GM18858 (cell line): ENCODE results near the gene HS3ST3B1.

ENCODE experiments used
- ATAC-seq: cut with Tn5 transposase; IDR thresholded peaks from one replicate; pipeline ENCODE4 v1.9.1; 2021; ENCODE audit not compliant: unreplicated experiment

HS3ST3B1 gene

DNA sequence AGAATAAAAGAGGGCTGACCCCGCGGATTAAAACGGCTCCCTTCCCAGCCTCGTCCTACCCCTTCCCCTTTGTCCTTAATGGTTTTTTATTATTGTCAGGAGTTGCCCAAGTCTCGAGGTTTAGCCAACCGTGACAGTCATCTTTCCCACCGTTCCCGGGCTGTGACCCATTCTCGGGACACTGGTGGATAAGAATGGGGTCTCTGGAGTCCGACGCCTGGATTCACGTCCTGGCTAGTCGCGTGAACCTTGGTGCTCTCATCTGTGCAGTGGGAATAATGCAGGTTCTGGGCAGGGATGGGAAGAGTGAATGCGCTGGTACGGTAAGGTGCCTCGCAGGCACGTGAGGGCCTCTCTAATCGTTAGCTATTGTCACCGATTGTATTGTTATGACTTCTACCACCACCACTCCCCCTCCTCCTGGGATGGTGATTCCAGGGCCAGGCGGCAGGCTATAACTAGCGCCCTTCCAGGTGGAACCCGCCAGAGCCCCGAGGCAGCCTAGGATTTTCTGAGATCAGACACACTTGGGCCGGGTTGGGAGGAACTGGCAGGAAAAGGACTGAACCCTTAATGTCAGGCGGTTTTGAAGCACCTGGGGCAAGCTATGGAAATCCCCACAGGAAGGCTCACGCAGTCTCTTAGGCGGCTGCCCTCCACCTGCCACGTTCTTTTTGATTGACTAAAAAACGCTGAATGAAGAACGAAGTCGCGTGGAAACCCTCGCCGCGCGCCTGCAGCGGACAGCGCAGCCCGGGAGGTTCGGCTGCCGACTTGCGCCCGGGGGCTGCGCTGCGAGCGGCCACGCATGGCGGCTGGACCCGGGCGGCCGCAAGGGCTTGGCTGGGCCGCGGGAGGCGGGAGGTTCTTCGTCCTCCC, 2.7 kb downstream of the HS3ST3B1 start:
- no peak for ATAC-seq

DNA sequence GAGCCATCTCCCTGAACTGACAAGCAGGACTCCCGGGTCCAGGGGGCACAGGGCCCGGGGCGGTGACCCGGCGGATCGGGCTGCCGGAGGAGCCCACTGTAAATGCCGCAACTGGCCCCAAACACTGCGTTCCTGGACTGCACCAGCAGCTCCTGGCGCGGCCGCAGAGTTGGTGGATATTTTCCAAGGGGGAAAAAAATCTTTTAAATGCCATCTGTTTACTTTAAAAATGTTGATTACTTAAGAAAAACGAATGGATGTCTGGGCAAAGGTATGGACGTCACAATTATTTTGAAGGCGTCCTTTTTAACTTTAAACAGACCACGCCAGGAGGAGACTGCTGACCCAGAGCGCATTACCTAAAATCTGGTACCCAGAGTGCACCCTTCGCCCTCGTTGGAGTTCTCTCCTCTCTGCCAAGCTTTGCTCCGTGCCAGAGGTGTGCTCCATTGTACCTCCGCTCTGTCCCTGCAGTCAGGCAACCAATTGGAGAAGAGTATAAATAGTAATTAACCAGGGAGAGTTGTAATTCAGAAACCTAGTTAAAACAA, 3.4 kb downstream of the HS3ST3B1 start:
- ATAC-seq, result no peak

GRCh38 chr17:14304773-14305517, 4.1 kb downstream of the HS3ST3B1 start:
- ATAC-seq, result no peak

DNA sequence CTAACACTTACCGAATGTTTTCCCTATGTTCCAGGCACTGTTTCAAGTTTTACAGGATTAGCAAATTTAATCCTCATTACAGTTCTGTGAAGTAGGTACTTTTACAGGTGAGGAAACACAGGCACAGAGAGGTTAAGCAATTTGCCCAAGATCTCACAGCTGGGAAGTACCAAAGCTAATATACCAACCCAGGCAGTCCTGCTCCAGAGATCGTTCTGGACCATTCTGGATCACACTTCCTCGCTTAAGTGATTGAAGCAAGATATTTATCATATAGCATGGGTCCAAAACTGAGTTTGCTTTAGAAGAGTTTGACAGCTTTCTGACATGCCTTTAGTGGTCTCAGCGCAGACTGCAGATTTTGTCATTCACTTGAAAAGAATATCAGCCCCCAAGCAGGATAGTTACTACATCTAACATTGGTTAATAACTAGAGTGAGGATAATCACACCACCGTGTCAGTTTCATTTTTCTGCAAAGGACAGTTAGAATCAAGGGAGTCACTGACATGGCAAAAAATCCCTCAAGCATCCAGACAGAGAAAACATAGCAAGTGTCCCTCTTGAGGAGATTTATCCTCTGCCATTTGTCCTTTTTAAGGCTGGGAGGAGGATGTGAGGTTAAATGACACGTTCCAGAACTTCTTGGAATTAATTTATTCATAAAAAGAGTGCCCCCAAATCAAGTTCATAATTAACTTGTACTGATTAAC, 5.1 kb downstream of the HS3ST3B1 start:
- ATAC-seq, result no peak

- ATAC-seq, result no peak
These were observed 5.7 kb downstream of the HS3ST3B1 start for GRCh38 chr17:14306596-14306995.

- ATAC-seq, result no peak
These were observed 6.7 kb downstream of the HS3ST3B1 start for GRCh38 chr17:14307560-14308024.

DNA sequence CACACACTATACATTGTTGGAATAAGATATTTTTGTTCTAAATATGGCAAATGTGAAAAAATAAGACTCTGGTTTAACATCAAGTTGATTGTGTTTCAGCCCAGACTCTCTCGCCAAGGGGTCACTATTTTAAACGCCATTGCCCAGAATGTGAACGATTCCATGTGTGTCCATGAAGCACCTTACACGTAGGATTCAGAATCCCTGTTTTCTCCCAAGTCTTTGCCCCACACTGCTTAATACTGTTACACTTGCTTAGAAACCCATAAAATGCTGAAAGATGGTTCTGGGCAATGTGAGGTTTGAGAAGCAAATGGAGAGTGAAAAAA, 7.7 kb downstream of the HS3ST3B1 start:
- no peak for ATAC-seq

DNA sequence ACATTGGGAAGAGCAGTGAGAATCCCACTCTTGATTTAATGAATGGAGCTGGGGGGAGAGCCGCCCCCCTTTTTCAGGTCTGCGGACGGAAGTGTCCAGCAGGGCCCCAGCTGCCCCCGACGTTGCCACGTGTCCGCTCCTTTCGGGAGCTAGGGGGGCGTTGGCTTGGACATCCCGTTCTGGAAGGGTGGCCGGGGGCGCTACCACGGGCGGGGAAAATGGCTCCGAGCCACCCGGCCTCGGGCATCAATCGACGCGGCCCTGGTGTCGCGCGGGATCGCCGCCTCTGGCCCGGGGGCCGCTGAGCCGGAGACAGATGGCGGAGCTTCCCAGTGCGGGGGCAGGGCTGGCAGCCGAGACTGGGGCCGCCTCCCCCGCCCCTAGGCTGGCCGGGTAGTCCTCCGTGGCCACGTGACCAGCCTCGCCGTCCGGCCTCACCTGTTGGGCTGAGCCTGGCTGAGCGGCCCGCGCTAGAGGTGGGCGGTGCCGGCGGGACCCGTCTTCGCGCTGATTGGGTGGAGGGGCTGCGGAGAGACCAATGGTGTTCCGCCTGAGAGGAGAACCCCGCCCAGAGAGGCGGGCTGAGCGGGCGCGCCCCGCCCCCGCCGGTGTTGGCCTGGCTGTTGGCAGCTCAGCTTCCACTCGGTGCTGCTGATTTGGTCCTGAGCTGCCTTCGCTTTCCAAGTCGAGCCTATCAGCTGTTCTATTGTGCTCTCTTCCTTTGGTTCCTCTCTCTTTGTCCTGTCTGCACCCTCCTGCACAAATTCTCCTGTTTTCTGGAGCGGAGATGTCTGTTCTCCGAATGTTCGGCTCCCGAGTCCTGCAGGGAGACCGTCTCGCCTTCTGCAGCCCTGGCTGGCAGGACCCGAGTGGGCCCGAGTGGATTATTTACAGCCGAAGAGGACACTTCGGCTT, 8.3 kb downstream of the HS3ST3B1 start:
- peak; percentile 86 for ATAC-seq

DNA sequence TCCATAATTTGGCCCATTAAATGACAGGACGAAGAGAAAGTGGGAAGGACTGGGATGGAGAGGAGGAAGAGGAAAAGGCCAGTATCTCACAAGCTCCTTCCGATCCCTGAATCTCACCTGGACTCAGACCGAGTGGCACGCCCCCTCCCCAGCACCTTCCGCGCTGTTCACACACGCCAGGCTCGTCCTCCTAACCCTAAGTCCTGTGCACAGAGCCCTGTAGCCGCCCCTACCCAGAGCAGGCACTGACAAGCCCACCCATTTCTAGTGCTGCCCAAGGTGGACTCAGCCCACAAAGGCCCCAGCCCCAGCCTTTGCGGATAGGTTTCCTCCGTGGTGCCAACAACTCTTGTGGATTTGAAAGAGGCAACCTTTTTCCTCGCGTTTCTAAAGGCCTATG, 9.2 kb downstream of the HS3ST3B1 start:
- no peak for ATAC-seq

DNA sequence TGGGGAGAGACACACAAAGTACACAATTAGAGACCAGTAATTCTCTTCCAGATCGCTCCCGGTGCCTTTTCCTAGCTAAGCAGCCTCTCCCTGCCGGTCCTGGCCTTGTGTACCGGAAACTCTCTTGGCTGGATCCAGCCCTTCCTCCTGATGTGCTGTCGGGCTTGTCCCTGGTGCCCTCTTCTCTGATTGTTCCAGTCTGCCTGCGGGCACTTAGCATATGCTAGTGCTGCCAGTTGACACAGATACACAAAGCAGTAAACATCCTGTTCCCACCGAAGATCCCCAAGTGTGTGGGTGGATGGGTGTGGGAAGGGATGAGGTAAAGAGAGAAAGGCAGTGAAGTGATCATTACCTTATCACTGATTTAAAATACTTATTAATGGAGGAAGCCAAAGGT, 9.7 kb downstream of the HS3ST3B1 start:
- ATAC-seq, result no peak

GRCh38 chr17:14311186-14311705, 10.4 kb downstream of the HS3ST3B1 start:
- no peak for ATAC-seq

DNA sequence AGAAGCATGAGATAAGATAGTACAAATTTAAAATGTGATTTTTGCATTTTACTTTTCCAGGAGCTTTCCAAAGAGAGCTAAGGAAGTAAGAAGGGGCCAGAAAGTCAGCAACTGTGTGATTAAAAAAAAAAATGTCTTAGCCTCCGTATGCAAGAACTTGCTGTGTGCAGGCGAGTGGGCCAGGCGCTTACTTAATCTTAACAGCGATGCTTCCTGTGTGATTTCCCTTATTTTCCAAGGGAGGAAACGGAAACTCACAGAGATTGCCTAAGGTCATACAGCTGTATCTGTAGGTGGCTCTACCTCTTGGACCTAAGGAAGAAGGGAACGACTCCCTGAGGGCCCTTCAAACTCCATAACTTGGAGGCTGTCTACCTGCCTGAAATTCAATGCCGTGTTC, 11.1 kb downstream of the HS3ST3B1 start:
- ATAC-seq, result no peak

- ATAC-seq, result no peak
These were observed 11.6 kb downstream of the HS3ST3B1 start for GRCh38 chr17:14312522-14312921.

DNA sequence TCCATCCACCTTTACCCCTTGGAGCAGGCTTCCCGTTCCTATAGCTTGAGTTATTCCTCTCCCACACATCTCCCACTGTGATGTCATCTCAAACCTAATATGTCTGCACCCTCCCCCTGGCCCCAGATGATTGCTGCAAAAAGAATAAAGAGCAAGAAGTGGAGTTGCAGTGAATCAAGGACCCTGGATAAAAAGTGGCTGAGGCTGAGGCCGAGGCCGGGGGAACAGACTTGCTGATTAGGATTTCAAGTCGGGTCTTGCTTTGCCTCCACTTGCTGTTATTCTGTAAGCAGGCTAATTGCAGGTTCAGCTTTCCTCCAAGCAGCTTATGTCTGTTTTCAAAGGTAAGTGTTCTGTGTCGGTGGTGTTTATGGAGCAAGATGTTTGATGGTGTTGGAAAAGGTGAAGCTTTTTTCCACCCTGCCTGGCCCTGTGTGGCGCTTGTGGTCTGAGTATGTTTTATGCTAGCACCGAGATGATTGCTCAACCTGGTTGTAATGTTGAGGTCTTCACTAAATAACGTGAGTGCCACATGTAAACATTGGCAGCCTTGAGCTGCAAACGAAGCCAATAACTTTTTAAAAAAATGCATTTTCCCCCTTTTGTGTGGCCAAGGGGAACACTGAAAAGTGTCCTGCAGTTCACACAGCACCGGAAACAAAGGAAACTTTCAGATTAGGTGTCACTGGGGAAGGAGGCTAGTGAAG, 15.4 kb downstream of the HS3ST3B1 start:
- no peak for ATAC-seq

- ATAC-seq, result no peak
These were observed 16.5 kb downstream of the HS3ST3B1 start for GRCh38 chr17:14317383-14317782.

GRCh38 chr17:14318109-14318917, 17.4 kb downstream of the HS3ST3B1 start:
- no peak for ATAC-seq

DNA sequence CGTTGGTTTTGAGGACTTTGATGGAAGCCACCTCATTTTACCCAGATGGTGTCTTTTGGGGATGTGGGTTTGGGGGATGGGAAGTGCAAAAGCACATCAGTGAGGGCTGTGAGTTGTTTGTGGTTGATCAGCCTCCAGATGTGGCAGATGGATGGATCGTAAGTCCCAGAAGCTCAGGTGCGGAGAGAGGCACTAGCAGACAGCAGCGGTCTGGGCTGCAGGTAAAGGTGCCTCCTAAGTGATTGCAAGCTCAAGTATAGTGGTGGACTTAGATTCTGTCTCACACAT, 18.0 kb downstream of the HS3ST3B1 start:
- ATAC-seq, result no peak

DNA sequence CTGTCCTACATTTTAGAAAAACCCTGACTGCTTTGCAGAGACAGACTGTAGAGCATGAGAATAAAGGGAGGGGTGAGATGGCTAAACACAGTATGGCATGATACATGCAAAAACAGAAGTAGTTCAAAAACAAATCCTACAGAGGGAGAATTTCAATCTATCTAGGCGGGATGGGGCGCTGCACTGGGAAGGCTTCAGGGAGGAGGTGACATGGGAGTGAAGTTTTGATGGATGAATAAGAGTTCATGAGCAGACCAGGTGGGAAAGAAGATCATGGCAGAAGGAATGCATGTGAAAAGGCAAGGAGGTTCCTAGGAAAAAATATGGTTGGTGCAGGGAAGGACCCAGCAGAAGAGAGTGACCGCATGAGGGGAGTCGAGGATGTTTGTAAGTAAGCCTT, 19.2 kb downstream of the HS3ST3B1 start:
- ATAC-seq, result no peak
